ENCODE measurements around the gene LACC1.

LACC1 gene

DNA sequence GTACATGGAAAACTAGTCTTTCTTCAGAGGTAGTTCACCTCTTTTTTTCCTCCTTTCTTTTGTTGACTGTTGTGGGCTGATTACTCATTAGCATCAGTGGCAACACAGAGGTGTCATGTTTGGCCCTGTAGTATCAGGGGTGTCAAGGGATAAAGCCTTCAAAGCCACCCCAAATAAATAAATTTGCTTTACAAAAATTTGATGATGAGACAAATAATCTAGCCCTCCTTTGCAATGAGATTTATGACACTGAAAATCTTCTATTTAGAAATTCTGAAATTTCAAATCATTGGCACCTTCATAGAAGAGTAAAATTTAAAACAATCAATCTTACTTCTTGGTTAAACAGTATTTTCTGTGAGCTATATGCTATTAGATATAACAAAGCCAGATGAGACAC, 1.9 kb downstream of the LACC1 start:
- Histone ChIP-seq H3K4me3 (ENCODE audit: insufficient read depth, low read depth, low read length, poor library complexity, severe bottlenecking) (no peak overlapping the region), H3K9me3 (ENCODE audit: control insufficient read depth, low read length) (no peaks in the 10 kb centered on the region), H3K36me3 (ENCODE audit: control insufficient read depth, insufficient read depth, low read length) (no peaks in the 10 kb centered on the region), H3K4me1 (ENCODE audit: control insufficient read depth, insufficient read depth, low read length, poor library complexity, severe bottlenecking) (peaks cover 3% of the 10 kb centered on the region), H3K27me3 (replicated peaks; ENCODE audit: control insufficient read depth, insufficient read depth, low read length, poor library complexity, severe bottlenecking) (no peaks in the 10 kb centered on the region), H3K27ac (ENCODE audit: insufficient read depth, low read length, poor library complexity, severe bottlenecking) (no peak overlapping the region)
- DNase-seq = no peak

DNA sequence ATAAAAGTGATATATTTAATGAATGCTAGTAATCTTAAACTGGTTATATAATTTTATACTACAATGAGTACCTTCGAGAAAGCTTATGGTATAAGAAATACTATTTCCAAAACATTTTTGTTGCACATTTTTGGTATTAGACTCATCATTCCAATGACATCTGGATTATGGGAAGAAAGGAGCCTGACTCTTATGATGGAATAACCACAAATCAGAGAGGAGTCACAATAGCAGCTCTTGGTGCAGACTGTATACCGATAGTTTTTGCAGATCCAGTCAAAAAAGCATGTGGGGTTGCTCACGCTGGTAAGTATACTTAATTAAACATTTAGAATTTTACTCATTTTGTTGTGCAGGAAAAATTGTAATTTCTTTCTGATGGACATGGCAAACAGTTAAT, 3.9 kb downstream of the LACC1 start:
- H3K4me1 ChIP-seq (ENCODE audit: control insufficient read depth, insufficient read depth, low read length, poor library complexity, severe bottlenecking) = peaks cover 3% of the 10 kb centered on the region
- no peak overlapping the region for H3K4me3 ChIP-seq (ENCODE audit: insufficient read depth, low read depth, low read length, poor library complexity, severe bottlenecking)
- H3K9me3 ChIP-seq (ENCODE audit: control insufficient read depth, low read length) = no peaks in the 10 kb centered on the region
- no peak overlapping the region for H3K27ac ChIP-seq (ENCODE audit: insufficient read depth, low read length, poor library complexity, severe bottlenecking)
- no peak for DNase-seq
- H3K36me3 ChIP-seq (ENCODE audit: control insufficient read depth, insufficient read depth, low read length) = no peaks in the 10 kb centered on the region
- H3K27me3 ChIP-seq (replicated peaks; ENCODE audit: control insufficient read depth, insufficient read depth, low read length, poor library complexity, severe bottlenecking) = no peaks in the 10 kb centered on the region

GRCh38 chr13:43884222-43884621, 4.5 kb downstream of the LACC1 start:
- no peaks in the 10 kb centered on the region for H3K36me3 ChIP-seq (ENCODE audit: control insufficient read depth, insufficient read depth, low read length)
- H3K4me3 ChIP-seq (ENCODE audit: insufficient read depth, low read depth, low read length, poor library complexity, severe bottlenecking) = no peak overlapping the region
- no peaks in the 10 kb centered on the region for H3K27me3 ChIP-seq (replicated peaks; ENCODE audit: control insufficient read depth, insufficient read depth, low read length, poor library complexity, severe bottlenecking)

GRCh38 chr13:43894438-43894837, 14.7 kb downstream of the LACC1 start:
- Histone ChIP-seq H3K9me3 (ENCODE audit: control insufficient read depth, low read length) (no peaks in the 10 kb centered on the region), H3K4me1 (ENCODE audit: control insufficient read depth, insufficient read depth, low read length, poor library complexity, severe bottlenecking) (no peaks in the 10 kb centered on the region), H3K4me3 (ENCODE audit: insufficient read depth, low read depth, low read length, poor library complexity, severe bottlenecking) (no peak overlapping the region), H3K36me3 (ENCODE audit: control insufficient read depth, insufficient read depth, low read length) (no peaks in the 10 kb centered on the region), H3K27me3 (replicated peaks; ENCODE audit: control insufficient read depth, insufficient read depth, low read length, poor library complexity, severe bottlenecking) (no peaks in the 10 kb centered on the region), H3K27ac (ENCODE audit: insufficient read depth, low read length, poor library complexity, severe bottlenecking) (no peak overlapping the region)
- no peak for DNase-seq

More at GRCh38 chr13:43884222-43884621, 4.5 kb downstream of the LACC1 start:
- H3K4me1 ChIP-seq (ENCODE audit: control insufficient read depth, insufficient read depth, low read length, poor library complexity, severe bottlenecking) = peaks cover 3% of the 10 kb centered on the region
- H3K27ac ChIP-seq (ENCODE audit: insufficient read depth, low read length, poor library complexity, severe bottlenecking) = no peak overlapping the region
- H3K9me3 ChIP-seq (ENCODE audit: control insufficient read depth, low read length) = no peaks in the 10 kb centered on the region
- DNase-seq = no peak

GRCh38 chr13:43895940-43896339, 16.2 kb downstream of the LACC1 start:
- no peaks in the 10 kb centered on the region for H3K27me3 ChIP-seq (replicated peaks; ENCODE audit: control insufficient read depth, insufficient read depth, low read length, poor library complexity, severe bottlenecking)
- H3K36me3 ChIP-seq (ENCODE audit: control insufficient read depth, insufficient read depth, low read length) = no peaks in the 10 kb centered on the region
- no peak overlapping the region for H3K4me3 ChIP-seq (ENCODE audit: insufficient read depth, low read depth, low read length, poor library complexity, severe bottlenecking)
- H3K27ac ChIP-seq (ENCODE audit: insufficient read depth, low read length, poor library complexity, severe bottlenecking) = no peak overlapping the region
- DNase-seq = no peak
- H3K9me3 ChIP-seq (ENCODE audit: control insufficient read depth, low read length) = no peaks in the 10 kb centered on the region
- H3K4me1 ChIP-seq (ENCODE audit: control insufficient read depth, insufficient read depth, low read length, poor library complexity, severe bottlenecking) = no peaks in the 10 kb centered on the region

DNA sequence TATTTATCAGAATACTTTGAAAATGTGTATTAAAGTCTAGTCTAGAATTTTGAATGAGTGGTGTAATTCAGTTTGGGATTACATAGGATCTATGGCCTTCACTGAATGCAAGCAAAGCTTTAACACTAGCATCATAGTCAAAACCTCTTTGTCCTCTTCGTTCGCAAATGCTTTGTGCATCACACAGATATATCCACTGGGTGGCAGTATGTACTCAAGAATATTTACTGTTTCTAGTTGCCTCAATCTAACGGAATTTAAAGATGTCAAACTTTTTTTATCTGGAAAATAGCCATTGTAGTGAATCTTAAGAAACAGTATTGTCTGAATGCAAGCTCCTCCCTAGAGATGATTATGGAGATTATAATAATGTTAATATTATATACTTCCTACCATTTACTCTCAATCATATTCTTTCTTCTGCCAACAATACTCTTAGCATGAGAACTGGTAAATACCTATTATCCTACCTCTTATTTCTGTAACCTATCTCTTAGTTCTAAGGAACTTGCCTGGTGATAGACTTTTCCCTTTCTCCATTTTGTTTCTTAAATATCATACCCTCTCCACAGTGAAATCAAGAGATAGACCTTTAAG, 25.8 kb downstream of the LACC1 start:
- Histone ChIP-seq H3K27ac (ENCODE audit: insufficient read depth, low read length, poor library complexity, severe bottlenecking) (no peak overlapping the region), H3K27me3 (replicated peaks; ENCODE audit: control insufficient read depth, insufficient read depth, low read length, poor library complexity, severe bottlenecking) (no peaks in the 10 kb centered on the region), H3K36me3 (ENCODE audit: control insufficient read depth, insufficient read depth, low read length) (no peaks in the 10 kb centered on the region), H3K9me3 (ENCODE audit: control insufficient read depth, low read length) (no peaks in the 10 kb centered on the region), H3K4me3 (ENCODE audit: insufficient read depth, low read depth, low read length, poor library complexity, severe bottlenecking) (no peak overlapping the region), H3K4me1 (ENCODE audit: control insufficient read depth, insufficient read depth, low read length, poor library complexity, severe bottlenecking) (no peaks in the 10 kb centered on the region)
- DNase-seq = peak in 1 of 3 donors; percentile 18

GRCh38 chr13:43908156-43909126, 28.7 kb downstream of the LACC1 start:
- no peaks in the 10 kb centered on the region for H3K9me3 ChIP-seq (ENCODE audit: control insufficient read depth, low read length)
- H3K4me1 ChIP-seq (ENCODE audit: control insufficient read depth, insufficient read depth, low read length, poor library complexity, severe bottlenecking) = no peaks in the 10 kb centered on the region
- no peak for DNase-seq
- H3K27ac ChIP-seq (ENCODE audit: insufficient read depth, low read length, poor library complexity, severe bottlenecking) = no peak overlapping the region
- no peak overlapping the region for H3K4me3 ChIP-seq (ENCODE audit: insufficient read depth, low read depth, low read length, poor library complexity, severe bottlenecking)
- H3K36me3 ChIP-seq (ENCODE audit: control insufficient read depth, insufficient read depth, low read length) = no peaks in the 10 kb centered on the region
- no peaks in the 10 kb centered on the region for H3K27me3 ChIP-seq (replicated peaks; ENCODE audit: control insufficient read depth, insufficient read depth, low read length, poor library complexity, severe bottlenecking)

GRCh38 chr13:43910856-43911255, 31.2 kb downstream of the LACC1 start:
- Histone ChIP-seq H3K36me3 (ENCODE audit: control insufficient read depth, insufficient read depth, low read length) (no peaks in the 10 kb centered on the region), H3K9me3 (ENCODE audit: control insufficient read depth, low read length) (no peaks in the 10 kb centered on the region), H3K27me3 (replicated peaks; ENCODE audit: control insufficient read depth, insufficient read depth, low read length, poor library complexity, severe bottlenecking) (no peaks in the 10 kb centered on the region), H3K27ac (ENCODE audit: insufficient read depth, low read length, poor library complexity, severe bottlenecking) (no peak overlapping the region), H3K4me3 (ENCODE audit: insufficient read depth, low read depth, low read length, poor library complexity, severe bottlenecking) (no peak overlapping the region), H3K4me1 (ENCODE audit: control insufficient read depth, insufficient read depth, low read length, poor library complexity, severe bottlenecking) (no peaks in the 10 kb centered on the region)
- no peak for DNase-seq

DNA sequence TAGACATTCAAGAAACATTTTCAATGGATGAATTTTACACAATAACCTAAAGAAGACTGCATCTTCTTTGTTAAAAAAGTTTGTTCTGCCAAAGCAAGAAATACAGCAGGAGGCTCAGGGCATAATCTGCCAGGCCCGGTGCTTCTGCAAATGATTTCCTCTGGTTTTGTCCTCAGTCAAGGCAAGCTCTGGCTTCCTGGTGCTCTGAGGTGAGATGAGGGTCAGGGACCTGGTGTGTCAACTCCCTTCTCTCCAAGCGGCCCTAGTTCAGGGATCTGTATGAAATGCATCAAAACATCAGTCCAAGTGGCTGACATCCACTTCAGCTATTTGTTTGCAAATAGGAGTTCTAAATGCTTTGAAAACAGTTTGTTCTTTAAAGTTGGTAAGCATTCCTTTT, 31.6 kb downstream of the LACC1 start:
- no peak overlapping the region for H3K27ac ChIP-seq (ENCODE audit: insufficient read depth, low read length, poor library complexity, severe bottlenecking)
- no peaks in the 10 kb centered on the region for H3K27me3 ChIP-seq (replicated peaks; ENCODE audit: control insufficient read depth, insufficient read depth, low read length, poor library complexity, severe bottlenecking)

DNA sequence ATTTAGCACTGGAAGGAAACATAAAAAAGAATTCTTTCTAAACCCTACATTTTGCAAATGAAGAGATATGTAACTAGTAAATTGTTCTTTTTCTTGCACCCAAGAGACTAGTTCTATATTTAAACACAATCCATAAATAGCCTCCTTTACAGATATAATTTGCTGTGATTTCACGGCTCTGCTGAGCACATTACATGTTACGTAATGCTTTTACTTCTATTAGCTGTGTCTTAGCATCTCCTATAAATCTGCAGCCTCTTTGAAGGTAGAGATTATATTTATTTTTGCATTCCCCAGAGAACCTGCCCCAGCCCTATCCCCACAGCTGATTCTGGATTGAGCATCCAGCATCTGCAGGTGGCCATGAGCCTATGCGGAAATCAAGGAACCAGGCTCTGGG, 32.2 kb downstream of the LACC1 start:
- Histone ChIP-seq H3K9me3 (ENCODE audit: control insufficient read depth, low read length) (no peaks in the 10 kb centered on the region), H3K4me1 (ENCODE audit: control insufficient read depth, insufficient read depth, low read length, poor library complexity, severe bottlenecking) (no peaks in the 10 kb centered on the region), H3K27ac (ENCODE audit: insufficient read depth, low read length, poor library complexity, severe bottlenecking) (no peak overlapping the region), H3K27me3 (replicated peaks; ENCODE audit: control insufficient read depth, insufficient read depth, low read length, poor library complexity, severe bottlenecking) (no peaks in the 10 kb centered on the region), H3K36me3 (ENCODE audit: control insufficient read depth, insufficient read depth, low read length) (no peaks in the 10 kb centered on the region), H3K4me3 (ENCODE audit: insufficient read depth, low read depth, low read length, poor library complexity, severe bottlenecking) (no peak overlapping the region)
- no peak for DNase-seq

More for the DNA sequence above, 31.6 kb downstream of the LACC1 start:
- Histone ChIP-seq H3K4me3 (ENCODE audit: insufficient read depth, low read depth, low read length, poor library complexity, severe bottlenecking) (no peak overlapping the region), H3K36me3 (ENCODE audit: control insufficient read depth, insufficient read depth, low read length) (no peaks in the 10 kb centered on the region), H3K9me3 (ENCODE audit: control insufficient read depth, low read length) (no peaks in the 10 kb centered on the region), H3K4me1 (ENCODE audit: control insufficient read depth, insufficient read depth, low read length, poor library complexity, severe bottlenecking) (no peaks in the 10 kb centered on the region)
- DNase-seq = no peak
